GM12878 (cell line): Measurements from ENCODE around the gene PDE6A. TPM values are rescaled to one million over a fixed set of nuclear protein-coding genes. Genes with fewer than 3 reads are reported as not detected.

ENCODE experiments used
- ATAC-seq: fragments of 200-7000 bp; cut with Tn5 transposase; 3 replicates; pipeline ENCODE4 v1.9.1; 2020; ENCODE audit warnings: mild to moderate bottlenecking, moderate library complexity
- BruUV-seq: library from RNA; stranded (reverse); fragments of 400-500 nt; replicated peaks from 2 replicates; lab custom pipeline; 2021; lab: Mats Ljungman, UMichigan
- CTCF ChIA-PET: fragments of 300-600 bp; sonication (Branson Sonifier 250); formaldehyde crosslinking; extraction: SDS; loops from one replicate; lab custom pipeline; 2021; ENCODE audit warnings: inconsistent platforms; lab: Yijun Ruan, JAX
- POLR2A ChIA-PET: fragments of 350-600 bp; formaldehyde crosslinking; extraction: SDS; loops from one replicate; lab custom pipeline; 2021; ENCODE audit warnings: inconsistent platforms; lab: Charles Lee
- RAD21 ChIA-PET: fragments of 300-600 bp; sonication (Branson Sonifier 250); formaldehyde crosslinking; loops from one replicate; lab custom pipeline; 2023; ENCODE audit warnings: antibody characterized with exemption; ENCODE audit not compliant: unreplicated experiment; lab: Charles Lee
- SMC1A ChIA-PET: fragments of 300-600 bp; sonication (Branson Sonifier 250); formaldehyde crosslinking; loops from one replicate; lab custom pipeline; 2023; ENCODE audit not compliant: unreplicated experiment, uncharacterized antibody; lab: Charles Lee
- DNase-seq: peaks from one replicate; pipeline ENCODE4 v3.0.0-alpha.2; 2011; ENCODE audit warnings: low read depth, low spot score
- FAIRE-seq: peaks from 3 replicates; lab custom pipeline; 2011; peaks lifted over from hg19 to GRCh38; lab: Jason Lieb, UNC
- H2AFZ ChIP-seq: 2 replicates; pipeline ENCODE4 v1.6.0; 2011; ENCODE audit warnings: low read depth, low read length, control low read depth; ENCODE audit not compliant: control insufficient read depth
- H3K27ac ChIP-seq: 2 replicates; pipeline ENCODE4 v1.5.1; 2011; ENCODE audit warnings: control low read depth; ENCODE audit not compliant: control insufficient read depth, insufficient read depth
- H3K27me3 ChIP-seq, 2 experiments: replicated peaks in 1 of 2; 2 replicates each; pipeline versions ENCODE4 v1.6.0 to v1.6.1; 2011; ENCODE audit warnings: low read length in 1 of 2; ENCODE audit not compliant: control insufficient read depth in 2 of 2, insufficient read depth in 2 of 2
- H3K36me3 ChIP-seq, 2 experiments: 2 replicates each; pipeline ENCODE4 v1.5.1; 2011; ENCODE audit warnings: low read length in 1 of 2; ENCODE audit not compliant: control insufficient read depth in 2 of 2, insufficient read depth in 2 of 2
- H3K4me1 ChIP-seq: 2 replicates; pipeline ENCODE4 v1.6.1; 2011; ENCODE audit warnings: mild to moderate bottlenecking, low read length, moderate library complexity, mixed read lengths; ENCODE audit not compliant: control insufficient read depth, insufficient read depth
- H3K4me2 ChIP-seq: 2 replicates; pipeline ENCODE4 v1.6.0; 2011; ENCODE audit warnings: control low read depth; ENCODE audit not compliant: control insufficient read depth, insufficient read depth
- H3K4me3 ChIP-seq: fragments of 200-600 bp; sonication (generic); 2 replicates; pipeline ENCODE4 v1.5.1; 2016
- H3K79me2 ChIP-seq: 2 replicates; pipeline ENCODE4 v1.6.0; 2011; ENCODE audit warnings: low read length; ENCODE audit not compliant: control insufficient read depth, insufficient read depth
- H3K9ac ChIP-seq: 2 replicates; pipeline ENCODE4 v1.8.0; 2011; ENCODE audit warnings: low read length, control low read depth, mixed read lengths; ENCODE audit not compliant: control insufficient read depth, insufficient read depth
- H3K9me3 ChIP-seq: replicated peaks from 3 replicates; pipeline ENCODE4 v1.5.1; 2011; ENCODE audit warnings: mild to moderate bottlenecking, low read length; ENCODE audit not compliant: control insufficient read depth, insufficient read depth
- H4K20me1 ChIP-seq: 2 replicates; pipeline ENCODE4 v1.6.0; 2011; ENCODE audit not compliant: control insufficient read depth, insufficient read depth
- ATF2 ChIP-seq: IDR thresholded peaks from 2 replicates; pipeline ENCODE4 v1.6.1; 2012; ENCODE audit warnings: low read length, inconsistent platforms
- BRCA1 ChIP-seq: IDR thresholded peaks from 2 replicates; pipeline ENCODE4 v1.6.1; 2011; ENCODE audit warnings: low read depth, low read length, improper control_type of control experiment
- CREM ChIP-seq: IDR thresholded peaks from 2 replicates; pipeline ENCODE4 v1.6.1; 2014; ENCODE audit warnings: antibody characterized with exemption, low read depth
- EZH2 ChIP-seq: IDR thresholded peaks from 2 replicates; pipeline ENCODE4 v1.6.1; 2012; ENCODE audit warnings: low read depth, mild to moderate bottlenecking, control low read depth, inconsistent platforms, low read length, borderline replicate concordance; ENCODE audit not compliant: control insufficient read depth
- HCFC1 ChIP-seq: fragments of 150-350 bp; IDR thresholded peaks from 2 replicates; pipeline ENCODE4 v1.6.1; 2014; ENCODE audit warnings: low read length
- IKZF1 ChIP-seq: fragments of 450-650 bp; conservative IDR thresholded peaks from 2 replicates; pipeline ENCODE4 v1.6.1; 2017; ENCODE audit warnings: antibody characterized with exemption, mild to moderate bottlenecking
- IRF4 ChIP-seq: IDR thresholded peaks from 2 replicates; pipeline ENCODE4 v1.6.1; 2011; ENCODE audit warnings: low read depth, low read length
- KLF5 ChIP-seq: fragments of 450-650 bp; IDR thresholded peaks from 2 replicates; pipeline ENCODE4 v1.6.1; 2014; ENCODE audit warnings: mild to moderate bottlenecking; ENCODE audit not compliant: partially characterized antibody
- MYC ChIP-seq: IDR thresholded peaks from 2 replicates; pipeline ENCODE4 v1.6.1; 2011; ENCODE audit warnings: mild to moderate bottlenecking, low read length, moderate library complexity, inconsistent platforms; ENCODE audit not compliant: insufficient read depth, insufficient replicate concordance, insufficient read length, severe bottlenecking
- TCF3 ChIP-seq: IDR thresholded peaks from 2 replicates; pipeline ENCODE4 v1.6.1; 2012; ENCODE audit warnings: low read depth, mild to moderate bottlenecking, low read length, borderline replicate concordance; ENCODE audit not compliant: insufficient read depth
- ZNF622 ChIP-seq: fragments of 450-650 bp; IDR thresholded peaks from 2 replicates; pipeline ENCODE4 v1.6.1; 2017; ENCODE audit warnings: mild to moderate bottlenecking, inconsistent platforms
- WGBS: methylation state at CpG from one replicate; pipeline ENCODE4 v1.1.6; 2016; ENCODE audit warnings: low lambda C conversion rate; ENCODE audit not compliant: insufficient replicate concordance, insufficient coverage; ENCODE audit errors: missing lambda C conversion rate; 5-methylcytosine and 5-hydroxymethylcytosine counted together
- in situ Hi-C: fragments of 300-500 bp; cut with MboI; formaldehyde crosslinking; loops from 9 replicates; pipeline ENCODE4 v1.14.3; 2018; ENCODE audit warnings: mixed read lengths
- intact Hi-C: fragments of 100-400 bp; cut with micrococcal nuclease; formaldehyde crosslinking; loops from one replicate; pipeline ENCODE4 v1.14.2; 2022; ENCODE audit not compliant: unreplicated experiment
- polyA plus RNA-seq, 11 experiments: library from polyadenylated mRNA; depleted of rRNA in 4 of 11; unstranded in 6 of 11; stranded (reverse) in 5 of 11; fragments of >200 nt; fragmentation: Nextera tagmentation in 4 of 11; fragmentation: Illumina TruSeq in 1 of 11; extraction: Ambion mirVana in 4 of 11; extraction: Trizol in 1 of 11; gene quantifications; 1 replicate in 1 of 11; 2 replicates in 10 of 11; pipeline versions ENCODE4 v1.2.1 to v1.2.3, GENCODE V29; 2011 to 2016; ENCODE audit warnings: inconsistent platforms in 2 of 11, missing spikeins in 2 of 11, low read depth in 1 of 11
- total RNA-seq, 4 experiments: library from RNA; depleted of rRNA in 3 of 4; stranded (reverse); fragments of >200 nt in 3 of 4; fragmentation: Illumina TruSeq in 1 of 4; extraction: Trizol in 1 of 4; gene quantifications; 2 replicates each; pipeline versions ENCODE4 v1.2.1 to v1.2.3, GENCODE V29; 2013 to 2021

PDE6A gene
- total and polyA plus RNA-seq, 10 of the 15 experiments (the other 5 are each of a cell fraction or from before 2014, with no cell fraction given): 0.05 to 0.26 TPM; not detected in 8

GRCh38 chr5:149936044-149936699 lies 8.4 kb downstream of the PDE6A start:
- Histone ChIP-seq H3K4me1 (no peaks in the 10 kb centered on the region), H4K20me1 (no peaks in the 10 kb centered on the region), H3K27me3 (peaks cover 0 to 2% of the 10 kb centered on the region in 2 experiments; a peak in 3 of 4 replicates), H3K36me3 (no peaks in the 10 kb centered on the region), H3K9ac (no peak overlapping the region), H2AFZ (no peak overlapping the region), H3K9me3 (no peaks in the 10 kb centered on the region), H3K79me2 (no peaks in the 10 kb centered on the region), H3K27ac (no peak overlapping the region), H3K4me3 (no peak overlapping the region), H3K4me2 (no peak overlapping the region)
- no TSS peak for BruUV-seq
- POLR2A ChIA-PET: no interaction called here
- CTCF ChIA-PET: interaction anchor here (1.0 to 2.5 kb wide), 3 partner anchors 10 to 55 kb away, joined by 3 to 5 read pairs (median 3); no protein-coding TSS in a partner anchor
- no peak for DNase-seq
- in situ Hi-C loops: no loop called here
- FAIRE-seq: no peak
- intact Hi-C loops: no loop called here
- RAD21 ChIA-PET: no interaction called here
- 0% methylated on average over 1 of the region's 1 CpG for WGBS
- no peak for ATAC-seq
- SMC1A ChIA-PET: interaction anchor here (0.9 to 1.7 kb wide), 3 partner anchors 8 to 317 kb away, joined by 3 to 4 read pairs (median 4); no protein-coding TSS in a partner anchor
- TF ChIP-seq EZH2 (no peak), HCFC1 (no peak), CREM (no peak), TCF3 (no peak), KLF5 (no peak), BRCA1 (no peak)

- Histone ChIP-seq H3K27ac (no peak overlapping the region), H3K4me3 (no peak overlapping the region), H3K27me3 (peaks cover 0 to 2% of the 10 kb centered on the region in 2 experiments; a peak in 3 of 4 replicates), H3K9ac (no peak overlapping the region), H3K36me3 (no peaks in the 10 kb centered on the region), H3K4me2 (no peak overlapping the region), H4K20me1 (no peaks in the 10 kb centered on the region), H3K4me1 (no peaks in the 10 kb centered on the region), H3K9me3 (no peaks in the 10 kb centered on the region), H2AFZ (no peak overlapping the region), H3K79me2 (no peaks in the 10 kb centered on the region)
- FAIRE-seq: no peak
- ATAC-seq: no peak
- ChIA-PET SMC1A (interaction anchor here (0.9 to 1.7 kb wide), 2 partner anchors 8 to 316 kb away, joined by 3 to 4 read pairs; no protein-coding TSS in a partner anchor), POLR2A (interaction anchor here (0.5 kb wide), 1 partner anchor 156 kb away, joined by 10 read pairs; no protein-coding TSS in a partner anchor), RAD21 (no interaction called here), CTCF (interaction anchor here (0.7 to 2.5 kb wide), 2 partner anchors 24 to 56 kb away, joined by 3 to 5 read pairs; no protein-coding TSS in a partner anchor)
- DNase-seq: no peak
- in situ Hi-C loops (no loop called here), intact Hi-C loops (no loop called here)
- BruUV-seq: no TSS peak
- no peak for TF ChIP-seq IKZF1
- no peak for TF ChIP-seq IRF4
- no peak for TF ChIP-seq ZNF622
- TF ChIP-seq ATF2: no peak
- TF ChIP-seq MYC: no peak
- 66% methylated on average over 8 of the region's 8 CpGs for WGBS
Observed at GRCh38 chr5:149935431-149935901, 9.1 kb downstream of the PDE6A start.
